ENCODE measurements around the gene CRYZL1.
A peak's percentile ranks its signal among the peaks of the same experiment; 100 is the strongest.

The CRYZL1 gene

GRCh38 chr21:33661146-33661545 lies 19.6 kb upstream of the CRYZL1 start:
- DNase-seq (ENCODE audit: low spot score), result no peak

- DNase-seq (ENCODE audit: low spot score), result no peak
Observed at GRCh38 chr21:33660406-33660805, 18.9 kb upstream of the CRYZL1 start.

GRCh38 chr21:33659568-33659949 lies 18.0 kb upstream of the CRYZL1 start:
- DNase-seq (ENCODE audit: low spot score), result no peak

GRCh38 chr21:33658919-33659567 lies 17.5 kb upstream of the CRYZL1 start:
- no peak for DNase-seq (ENCODE audit: low spot score)

- peak; percentile 15 for DNase-seq (ENCODE audit: low spot score)
Observed at GRCh38 chr21:33657124-33657820, 15.7 kb upstream of the CRYZL1 start.

- no peak for DNase-seq (ENCODE audit: low spot score)
Observed at GRCh38 chr21:33655588-33656221, 14.2 kb upstream of the CRYZL1 start.

- DNase-seq (ENCODE audit: low spot score), result no peak
Observed at GRCh38 chr21:33654412-33654811, 12.9 kb upstream of the CRYZL1 start.

GRCh38 chr21:33651965-33652680 lies 10.6 kb upstream of the CRYZL1 start:
- no peak for DNase-seq (ENCODE audit: low spot score)

GRCh38 chr21:33650929-33651509 lies 9.5 kb upstream of the CRYZL1 start:
- DNase-seq (ENCODE audit: low spot score), result no peak

- DNase-seq (ENCODE audit: low spot score), result no peak
Observed at GRCh38 chr21:33650230-33650629, 8.7 kb upstream of the CRYZL1 start.

- no peak for DNase-seq (ENCODE audit: low spot score)
Observed at GRCh38 chr21:33648555-33648954, 7.0 kb upstream of the CRYZL1 start.

GRCh38 chr21:33647587-33647986 lies 6.0 kb upstream of the CRYZL1 start:
- DNase-seq (ENCODE audit: low spot score), result no peak

- DNase-seq (ENCODE audit: low spot score), result no peak
Observed at GRCh38 chr21:33645730-33646129, 4.2 kb upstream of the CRYZL1 start.

GRCh38 chr21:33644383-33645074 lies 3.0 kb upstream of the CRYZL1 start:
- no peak for DNase-seq (ENCODE audit: low spot score)

GRCh38 chr21:33643658-33644311 lies 2.2 kb upstream of the CRYZL1 start:
- DNase-seq (ENCODE audit: low spot score), result peak; percentile 23

- DNase-seq (ENCODE audit: low spot score), result peak; percentile 40
Observed at GRCh38 chr21:33642896-33643657, 1.5 kb upstream of the CRYZL1 start.

GRCh38 chr21:33642027-33642895 lies 720 bp upstream of the CRYZL1 start, which contains the start of gene ITSN1:
Gene ITSN1, plus strand, starts transcription at chr21:33642501. Its CDS starts 76,328 bp downstream, at chr21:33718829.
- DNase-seq (ENCODE audit: low spot score), result peak; percentile 100

GRCh38 chr21:33640697-33641351 lies 717 bp downstream of the CRYZL1 start:
- DNase-seq (ENCODE audit: low spot score), result peak; percentile 40

GRCh38 chr21:33634254-33634653 lies 7.3 kb downstream of the CRYZL1 start:
- DNase-seq (ENCODE audit: low spot score), result no peak

Data from Ammon's horn (tissue), 1 donor.